ENCODE data around the gene CENPC.
"Not testable (repeated sequence)": the region's sequence is repeated elsewhere in the genome, so short reads cannot be mapped to it uniquely, and the experiment has no call there.

The CENPC gene

DNA sequence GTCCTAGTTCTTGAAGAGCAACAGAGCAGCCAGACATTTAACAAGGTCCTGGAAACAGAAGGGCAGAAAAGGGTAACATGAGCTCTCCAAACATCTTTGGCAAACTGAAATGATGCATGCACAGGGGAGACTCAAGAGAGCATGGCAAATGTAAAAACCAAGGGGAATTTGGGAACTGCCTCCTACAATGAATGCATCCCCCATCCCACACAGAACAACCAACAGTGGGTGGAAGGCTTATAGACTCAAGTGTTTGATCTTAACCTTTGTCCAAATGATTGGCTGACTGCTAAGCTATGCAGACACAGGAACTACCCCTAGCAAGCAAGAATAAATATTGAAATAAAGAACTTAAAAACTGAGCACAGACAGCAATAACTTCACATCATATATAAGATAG lies 74.4 kb downstream of the CENPC start:
- DNase-seq (ENCODE audit: low read depth): no peak

DNA sequence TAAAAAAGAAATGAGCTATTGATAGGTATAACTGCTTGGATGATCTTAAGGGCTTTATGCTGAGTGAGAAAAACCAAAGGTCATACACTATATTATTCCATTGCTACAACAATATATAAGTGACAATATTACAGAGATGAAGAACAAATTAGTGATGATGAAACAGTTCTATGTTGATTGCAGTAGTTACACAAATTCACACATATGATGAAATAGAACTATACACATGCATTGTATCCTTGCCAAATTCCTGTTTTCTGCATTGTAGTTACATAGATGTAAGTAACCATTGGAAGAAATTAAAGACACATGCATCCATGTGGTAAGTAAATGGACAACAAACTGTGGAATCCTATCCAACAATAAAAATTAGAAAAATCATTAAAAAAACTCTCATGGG lies 76.5 kb downstream of the CENPC start:
- DNase-seq (ENCODE audit: low read depth): no peak

DNA sequence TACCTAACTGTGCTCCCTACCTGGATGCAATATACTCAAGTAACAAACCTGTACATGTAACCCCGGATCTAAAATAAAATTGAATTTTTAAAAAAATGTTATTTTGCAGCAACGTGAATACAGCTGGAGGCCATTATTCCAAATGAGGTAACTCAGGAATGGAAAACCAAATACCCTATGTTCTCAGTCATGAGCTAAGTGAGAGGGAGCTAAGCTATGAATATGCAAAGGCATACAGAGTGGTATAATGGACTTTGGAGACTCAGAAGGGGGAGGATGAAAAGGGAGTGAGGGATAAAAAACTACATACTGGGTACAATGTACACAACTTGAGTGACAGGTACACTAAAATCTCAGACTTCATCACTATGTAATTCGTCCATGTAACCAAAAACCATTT lies 78.6 kb downstream of the CENPC start:
- no peak for DNase-seq (ENCODE audit: low read depth)

DNA sequence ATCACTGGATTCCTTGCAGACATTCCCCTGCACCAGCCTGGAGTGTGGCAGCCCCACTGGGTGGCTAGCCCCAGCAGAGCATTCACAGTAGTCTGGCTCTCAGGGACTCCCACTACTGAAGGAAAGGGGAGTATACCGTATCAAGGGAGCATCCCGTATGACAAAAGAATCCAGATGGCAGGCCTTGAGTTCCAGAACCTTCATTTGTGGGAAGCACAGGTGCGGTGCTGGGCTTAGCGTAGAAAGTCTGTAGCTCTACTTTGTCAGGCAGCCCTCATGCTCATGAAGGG lies 79.6 kb downstream of the CENPC start:
- no peak for DNase-seq (ENCODE audit: low read depth)

DNA sequence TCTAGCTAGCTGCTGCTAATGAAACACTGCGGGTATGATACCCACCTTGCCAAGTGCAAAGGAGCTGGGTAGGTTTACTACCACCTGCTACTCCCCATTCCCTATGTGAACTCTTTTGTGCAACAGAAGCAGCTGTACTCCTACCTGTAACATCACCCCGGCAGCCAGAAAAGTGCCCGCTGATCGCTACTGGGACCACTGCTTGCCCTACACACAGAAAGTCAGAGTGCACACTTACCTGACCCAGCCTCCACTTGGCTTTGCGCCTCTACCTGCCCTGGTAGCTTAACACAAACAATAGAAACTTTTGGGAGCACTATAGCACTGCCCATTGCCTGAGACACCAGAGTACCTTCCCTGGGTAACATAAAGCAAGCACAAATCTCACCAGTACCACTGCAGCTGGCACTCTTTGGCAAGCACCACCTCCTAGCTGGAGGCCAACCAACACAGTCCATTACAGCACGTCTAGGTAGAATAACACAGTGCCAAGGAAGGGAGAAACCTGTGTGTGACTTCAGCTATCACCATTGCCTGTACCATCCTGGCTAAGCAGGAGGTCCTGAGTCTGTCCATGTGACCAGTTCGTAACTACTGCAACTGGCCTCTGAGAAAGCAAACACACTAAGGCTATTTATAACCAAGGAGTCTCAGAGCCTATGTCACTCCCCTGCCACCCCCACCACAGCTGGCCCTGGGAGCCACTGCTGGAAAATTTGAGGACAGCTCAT lies 80.1 kb downstream of the CENPC start:
- DNase-seq (ENCODE audit: low read depth): no peak

DNA sequence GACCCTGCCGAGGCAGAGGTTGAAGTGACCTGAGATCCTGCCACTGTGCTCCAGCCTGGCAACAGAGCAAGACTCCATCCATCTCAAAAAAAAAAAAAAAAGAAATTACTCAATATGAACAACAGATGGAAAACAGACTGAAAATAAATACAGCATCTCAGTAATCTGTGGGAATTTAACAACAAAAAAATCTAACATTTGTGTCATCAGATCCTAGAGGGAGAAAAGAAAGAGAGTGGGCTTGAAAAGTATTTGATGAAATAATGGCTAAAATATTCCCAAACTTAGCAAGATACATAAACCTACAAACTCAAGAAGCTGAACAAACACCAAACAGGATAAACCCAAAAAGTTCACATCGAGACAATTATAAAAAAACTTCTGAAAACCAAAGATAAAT lies 84.7 kb downstream of the CENPC start:
- no peak for DNase-seq (ENCODE audit: low read depth)

DNA sequence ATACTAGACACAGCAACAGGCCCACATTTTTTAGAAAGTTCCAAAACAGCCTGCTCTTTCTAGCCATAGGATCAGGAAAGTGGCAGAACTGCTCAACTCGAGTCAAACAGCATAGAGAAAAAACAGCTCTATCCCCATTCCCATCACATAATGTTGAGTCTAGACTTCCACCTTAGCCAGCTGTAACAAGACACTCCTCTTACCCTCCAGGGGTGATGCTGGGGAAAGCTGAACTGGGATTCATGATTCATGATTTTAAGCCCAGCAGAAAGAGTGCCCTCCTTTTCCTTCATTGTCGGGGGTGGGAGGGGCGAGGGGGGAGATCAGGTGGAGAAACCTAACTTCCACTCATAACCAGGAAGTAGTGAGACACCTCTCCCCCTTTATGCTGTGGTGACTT lies 86.1 kb downstream of the CENPC start:
- no peak for DNase-seq (ENCODE audit: low read depth)

DNA sequence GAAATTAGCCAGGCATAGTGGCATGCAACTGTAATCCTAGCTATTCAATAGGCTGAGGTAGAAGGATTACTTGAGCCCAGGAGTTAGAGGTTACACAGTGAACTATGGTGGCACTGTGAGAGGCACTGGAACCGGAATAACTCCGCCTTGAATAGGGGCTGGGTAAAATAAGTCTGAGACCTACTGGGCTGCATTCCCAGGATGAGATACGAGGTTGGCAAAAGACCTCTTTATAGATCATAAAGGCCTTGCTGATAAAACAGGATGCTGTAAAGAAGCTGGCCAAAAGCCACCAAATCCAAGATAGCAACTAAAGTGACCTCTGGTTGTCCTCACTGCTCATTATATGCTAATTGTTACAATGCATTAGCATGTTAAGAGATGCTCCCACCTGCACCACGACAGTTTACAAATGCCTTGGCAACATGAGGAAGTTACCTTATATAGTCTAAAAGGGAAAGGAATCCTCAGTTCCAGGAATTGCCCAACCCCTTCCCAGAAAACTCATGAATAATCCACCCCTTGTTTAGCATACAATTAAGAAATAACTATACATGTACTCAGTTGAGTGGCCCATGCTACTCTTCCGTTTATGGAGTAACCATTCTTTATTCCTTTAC lies 88.6 kb downstream of the CENPC start:
- DNase-seq (ENCODE audit: low read depth): no peak

DNA sequence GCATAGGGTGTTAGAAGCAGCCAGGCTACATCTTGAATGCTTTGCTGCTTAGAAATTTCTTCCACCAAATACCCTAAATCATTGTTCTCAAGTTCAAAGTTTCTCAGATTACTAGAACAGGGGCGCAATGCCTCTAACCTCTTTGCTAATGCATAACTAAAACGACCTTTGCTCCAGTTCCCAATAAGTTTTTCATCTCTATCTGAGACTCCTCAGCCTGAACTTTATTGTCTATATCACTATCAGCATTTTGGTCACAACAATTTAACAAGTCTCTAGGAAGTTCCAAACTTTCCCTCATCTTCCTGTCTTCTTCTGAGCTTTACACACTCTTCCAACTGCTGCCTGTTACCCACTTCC lies 92.5 kb downstream of the CENPC start:
- not testable (repeated sequence) for DNase-seq (ENCODE audit: low read depth)

DNA sequence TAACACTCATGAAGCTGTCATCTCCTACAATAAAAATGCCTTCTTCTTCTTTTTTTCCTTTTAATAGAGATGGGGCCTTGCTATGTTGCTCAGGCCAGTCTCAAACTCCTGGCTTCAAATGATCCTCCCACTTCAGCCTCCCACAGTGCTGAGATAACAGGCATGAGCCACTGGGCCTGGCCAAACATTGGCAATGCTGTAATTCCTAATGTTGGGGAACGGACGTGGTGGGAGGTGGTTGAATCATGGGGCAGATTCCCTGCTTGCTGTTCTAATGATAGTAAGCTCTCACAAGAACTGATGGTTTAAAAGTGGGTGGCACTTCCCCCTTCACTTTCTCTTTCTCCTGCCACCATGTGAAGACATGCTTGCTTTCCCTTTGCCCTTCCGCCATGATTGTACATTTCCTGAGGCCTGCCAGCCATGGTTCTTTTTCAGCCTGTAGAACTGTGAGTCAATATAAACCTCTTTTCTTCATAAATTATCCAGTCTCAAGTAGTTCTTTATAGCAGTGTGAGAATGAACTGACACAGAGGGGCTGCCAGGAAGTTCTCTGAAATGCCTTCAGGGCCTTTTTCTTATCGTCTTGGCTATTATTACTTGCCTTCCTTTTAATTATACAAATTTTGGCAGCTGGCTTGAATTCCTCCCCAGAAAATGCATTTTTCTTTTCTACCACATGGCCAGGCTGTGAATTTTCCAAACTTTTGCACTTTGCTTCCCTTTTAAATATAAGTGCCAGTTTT lies 93.0 kb downstream of the CENPC start:
- no peak for DNase-seq (ENCODE audit: low read depth)

DNA sequence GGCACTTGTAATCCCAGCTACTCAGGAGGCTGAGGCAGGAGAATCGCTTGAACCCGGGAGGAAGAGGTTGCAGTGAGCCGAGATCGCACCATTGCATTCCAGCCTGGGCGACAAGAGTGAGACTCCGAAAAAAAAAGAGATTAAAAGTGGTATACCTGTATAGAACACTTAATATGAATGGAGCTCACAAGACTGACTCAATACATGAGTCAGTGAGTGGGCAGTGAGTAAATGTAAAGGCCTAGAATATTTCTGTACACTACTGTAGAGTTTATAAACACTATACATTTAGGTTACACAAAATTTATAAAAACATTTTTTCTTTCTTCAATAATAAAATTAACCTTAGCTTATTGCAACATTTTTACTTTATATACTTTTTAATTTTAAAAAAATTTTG lies 93.8 kb downstream of the CENPC start:
- no peak for DNase-seq (ENCODE audit: low read depth)

DNA sequence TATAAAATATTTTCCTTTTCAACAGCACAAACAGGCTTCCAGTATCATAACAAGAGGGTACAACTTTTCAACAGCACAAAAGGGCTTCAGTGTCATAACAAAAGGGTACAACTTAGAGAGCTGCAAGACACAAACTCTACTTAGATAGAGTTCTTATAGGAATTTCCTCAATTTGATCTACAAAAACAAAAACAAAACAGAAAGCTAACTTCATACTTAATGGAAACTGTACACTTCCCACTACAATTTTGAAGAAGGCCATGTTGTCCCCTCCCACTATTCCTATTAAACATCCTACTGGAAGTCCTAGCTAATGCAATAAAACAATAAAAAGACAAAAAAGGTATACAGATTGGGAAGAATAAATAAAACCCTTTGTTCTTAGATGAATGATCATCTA lies 96.7 kb downstream of the CENPC start:
- DNase-seq (ENCODE audit: low read depth): no peak

DNA sequence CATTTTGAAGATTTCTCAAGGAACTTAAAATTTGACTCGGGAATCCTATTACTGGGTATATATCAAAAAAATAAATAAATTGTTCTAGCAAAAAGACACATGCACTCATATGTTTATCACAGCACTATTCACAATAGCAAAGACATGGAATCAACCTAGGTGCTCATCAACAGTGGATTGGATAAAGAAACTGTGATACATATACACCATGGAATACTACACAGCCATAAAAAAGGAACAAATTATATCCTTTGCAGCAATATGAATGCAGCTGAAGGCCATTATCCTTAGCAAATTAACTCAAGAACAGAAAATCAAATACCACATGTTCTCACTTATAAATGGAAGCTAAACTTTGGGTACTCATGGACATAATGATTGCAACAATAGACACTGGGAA lies 97.4 kb downstream of the CENPC start:
- DNase-seq (ENCODE audit: low read depth): no peak

DNA sequence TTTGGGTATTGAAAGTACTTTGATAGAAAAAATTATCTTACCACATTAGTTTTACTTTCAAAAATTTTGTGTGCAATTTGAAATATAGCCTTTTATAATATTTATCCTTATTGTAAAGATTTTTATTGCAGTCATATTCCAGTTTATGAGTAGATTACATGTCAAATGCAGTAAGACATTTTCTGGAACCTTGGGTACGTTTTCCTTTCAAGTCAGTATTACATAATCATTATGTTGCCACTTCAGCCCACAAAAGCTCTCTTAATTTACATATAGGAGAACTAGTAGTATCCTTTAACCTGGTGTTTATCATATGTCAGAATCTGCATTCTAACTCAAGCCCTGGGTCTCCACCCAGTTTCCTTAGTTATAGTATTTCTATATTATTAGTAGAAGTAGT lies 98.5 kb downstream of the CENPC start:
- no peak for DNase-seq (ENCODE audit: low read depth)

DNA sequence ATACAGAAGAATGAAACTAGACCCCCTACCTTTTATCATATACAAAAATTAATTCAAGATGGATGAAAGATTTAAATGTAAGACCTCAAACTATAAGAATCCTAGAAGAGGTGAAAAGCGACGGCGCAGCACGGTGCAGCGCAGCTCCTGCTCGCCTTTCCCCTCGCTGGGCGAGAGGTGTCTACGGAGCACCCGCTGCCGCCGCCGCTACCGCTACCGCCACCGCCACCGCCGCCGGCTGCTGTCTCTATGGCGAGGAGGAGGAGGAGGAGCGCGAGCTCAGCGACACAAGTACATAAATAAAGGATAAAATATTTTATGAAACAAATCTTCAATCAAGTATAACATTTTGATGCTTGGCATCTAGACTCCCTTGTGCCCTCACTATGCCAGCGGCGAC lies 99.4 kb downstream of the CENPC start:
- DNase-seq (ENCODE audit: low read depth): not testable (repeated sequence)

DNA sequence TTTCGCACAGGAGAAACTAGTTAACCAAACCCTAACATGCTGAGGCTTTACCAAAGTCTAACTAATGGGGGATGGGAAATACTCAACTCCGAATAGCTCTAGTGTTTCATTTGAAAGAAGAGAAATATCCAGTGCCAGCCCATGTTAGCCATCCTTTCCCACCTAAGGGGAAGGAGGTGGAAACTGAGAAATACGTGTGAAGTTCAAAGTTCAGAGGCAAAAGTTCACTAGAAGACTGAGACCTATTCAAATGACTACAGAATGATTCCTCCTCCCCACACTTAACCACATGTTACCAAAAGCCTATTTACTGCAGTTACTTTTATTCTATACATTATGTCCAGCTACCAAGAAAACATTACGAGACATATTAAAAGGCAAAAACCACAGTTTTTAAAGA lies 106.3 kb downstream of the CENPC start:
- no peak for DNase-seq (ENCODE audit: low read depth)

DNA sequence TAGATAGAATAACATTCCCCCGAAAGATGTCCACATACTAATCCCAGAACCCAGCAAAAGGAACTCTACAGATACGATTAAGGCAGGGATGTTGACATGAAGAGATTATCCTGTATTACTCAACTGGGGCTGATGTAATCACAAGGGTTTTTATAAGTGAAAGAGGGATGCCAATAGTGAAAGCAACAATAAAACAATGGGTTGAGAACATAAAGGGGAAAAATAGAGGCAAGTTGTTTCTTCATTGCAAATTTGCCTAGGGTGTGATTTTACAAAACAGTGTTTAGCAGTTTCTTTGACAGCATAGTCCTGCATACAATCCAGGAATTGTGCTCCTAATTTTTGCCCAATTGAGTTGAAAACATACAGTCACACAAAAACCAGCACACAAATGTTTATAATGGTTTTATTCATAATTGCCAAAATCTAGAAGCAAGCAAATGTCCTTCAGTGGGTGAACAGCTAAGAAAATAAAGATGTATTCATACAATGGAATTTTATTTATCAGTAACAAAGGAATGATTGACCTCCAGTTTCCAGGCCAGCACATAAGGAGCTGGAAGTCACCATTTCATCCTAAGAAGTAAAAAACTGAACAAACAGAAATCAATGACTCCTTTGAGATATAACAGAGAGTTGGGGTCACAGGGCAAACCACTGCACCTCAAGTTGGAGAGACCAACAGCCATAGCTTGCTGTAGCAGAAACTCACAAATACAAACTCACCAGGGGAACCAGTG lies 107.2 kb downstream of the CENPC start:
- no peak for DNase-seq (ENCODE audit: low read depth)

DNA sequence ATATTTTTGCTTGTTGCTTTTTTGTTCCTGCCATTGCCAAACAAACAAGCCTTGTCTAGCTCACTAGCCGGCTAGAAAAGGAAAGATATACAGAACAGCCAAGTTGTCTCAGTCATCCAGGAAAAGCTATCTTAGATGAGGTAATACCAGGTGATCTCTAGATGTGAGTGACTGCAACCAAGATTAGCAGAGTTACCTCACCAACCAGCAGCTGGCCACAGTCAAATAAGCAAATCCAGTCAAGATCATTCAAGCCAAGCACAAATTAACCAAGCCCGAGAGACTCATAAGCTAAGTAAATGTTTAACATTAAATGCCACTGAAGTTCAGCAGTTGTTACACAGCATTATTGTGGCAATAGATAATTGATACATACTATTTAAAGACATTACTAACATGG lies 108.6 kb downstream of the CENPC start:
- DNase-seq (ENCODE audit: low read depth): no peak

DNA sequence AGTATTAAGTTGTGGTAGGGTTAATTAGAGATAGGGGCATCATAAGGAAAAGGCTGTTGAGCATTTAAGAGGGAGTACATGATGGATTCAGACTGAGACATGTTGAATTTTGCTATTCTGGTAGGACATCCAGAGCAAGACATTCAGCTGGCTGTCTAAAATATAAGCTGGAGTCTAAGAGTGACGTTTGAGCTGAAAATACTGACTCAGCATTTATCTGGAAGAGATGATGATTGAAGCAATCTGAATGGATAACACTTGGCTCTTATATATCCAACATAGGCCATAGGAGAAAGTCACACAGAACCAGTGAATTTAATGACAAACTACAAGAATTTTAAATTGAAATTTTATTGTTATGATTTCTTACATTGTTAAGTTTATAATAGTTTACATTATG lies 114.3 kb downstream of the CENPC start:
- no peak for DNase-seq (ENCODE audit: low read depth)

DNA sequence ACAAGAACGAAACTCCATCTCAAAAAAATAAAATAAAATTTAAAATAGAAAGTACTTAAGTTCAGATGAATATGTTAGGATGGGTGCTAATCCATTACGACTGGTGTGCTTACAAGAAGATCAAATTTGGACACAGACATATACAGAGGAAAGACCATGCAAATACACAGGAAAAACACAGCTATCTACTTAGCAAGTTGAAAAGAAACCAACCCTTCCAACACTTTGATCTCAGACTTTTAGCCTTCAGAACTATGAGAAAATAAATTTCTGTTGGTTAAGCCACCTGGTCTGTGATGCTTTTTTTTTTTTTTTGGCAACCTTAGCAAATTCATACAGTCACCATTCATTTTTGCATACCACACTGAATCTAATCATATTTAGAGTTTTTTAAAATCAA lies 116.5 kb downstream of the CENPC start:
- no peak for DNase-seq (ENCODE audit: low read depth)

Measured in stimulated activated CD8-positive, alpha-beta memory T cell treated with anti-CD3 and anti-CD28 coated beads, Interleukin-15, amount 100 ng/mL, for 24 hours (primary cell).